Central memory CD4-positive, alpha-beta T cell (primary cell): ENCODE data around the gene SLC30A10.
"Not testable (repeated sequence)": the region's sequence is repeated elsewhere in the genome, so short reads cannot be mapped to it uniquely, and the experiment has no call there.

Experiments used
- DNase-seq: peaks from one replicate; pipeline ENCODE4 v3.0.0; 2022
- total RNA-seq, 3 experiments: gene quantifications; one replicate each; lab custom pipeline; 2026; lab: John Stamatoyannopoulos, UW

Gene SLC30A10
- 0 reads per million in 3 experiments for total RNA-seq

GRCh38 chr1:219927956-219928790 lies at the start of gene SLC30A10:
SLC30A10 (minus strand) TSS chr1:219928557; CDS start chr1:219928440, 117 bp downstream.
- DNase-seq = no peak

GRCh38 chr1:219973213-219973612 lies 44.9 kb upstream of the SLC30A10 start:
- DNase-seq = no peak

DNA sequence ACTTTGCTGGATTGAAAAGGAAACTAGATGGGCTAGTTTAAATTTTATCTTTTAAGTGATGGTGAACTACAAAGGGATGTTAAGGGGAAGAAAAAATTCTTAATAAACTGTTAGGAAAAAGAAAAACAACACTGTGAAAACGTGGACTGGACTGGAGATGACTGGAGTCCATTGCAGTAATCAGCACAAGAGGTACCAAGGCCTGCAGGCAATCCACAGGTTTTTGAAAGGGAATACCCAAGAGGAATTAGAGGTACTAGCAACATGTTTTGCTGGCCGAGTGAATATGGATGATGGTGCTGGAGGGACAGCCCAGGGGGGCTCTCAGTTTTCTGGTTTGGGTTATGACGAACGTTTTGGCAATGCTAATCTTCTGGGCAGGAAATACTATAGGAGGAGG lies 39.0 kb upstream of the SLC30A10 start:
- no peak for DNase-seq

- no peak for DNase-seq
These were observed 37.7 kb upstream of the SLC30A10 start for GRCh38 chr1:219966071-219966349.

- DNase-seq = no peak
These were observed 37.1 kb upstream of the SLC30A10 start for GRCh38 chr1:219965285-219966070.

DNA sequence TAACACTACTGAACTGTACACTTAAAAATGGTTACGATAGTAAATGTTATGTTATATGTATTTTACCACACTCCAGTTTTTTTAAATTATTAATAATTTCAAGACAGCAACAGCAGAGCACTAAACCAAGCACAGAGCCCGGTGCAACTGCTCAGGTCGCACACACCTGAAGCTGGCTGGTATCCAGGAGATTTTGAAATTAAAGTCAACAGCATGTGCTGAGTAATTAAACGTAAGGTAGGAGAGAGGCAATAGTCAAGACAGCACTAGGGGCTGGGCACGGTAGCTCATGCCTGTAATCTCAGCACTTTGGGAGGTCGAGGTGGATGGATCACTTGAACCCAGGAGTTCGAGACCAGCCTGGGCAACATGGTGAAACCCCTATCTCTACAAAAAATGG lies 35.1 kb upstream of the SLC30A10 start:
- DNase-seq = no peak

- DNase-seq = no peak
These were observed 33.3 kb upstream of the SLC30A10 start for GRCh38 chr1:219961684-219962083.

GRCh38 chr1:219959540-219960203 lies 31.3 kb upstream of the SLC30A10 start:
- no peak for DNase-seq

- DNase-seq = no peak
These were observed 30.6 kb upstream of the SLC30A10 start for GRCh38 chr1:219958875-219959417.

- no peak for DNase-seq
These were observed 26.5 kb upstream of the SLC30A10 start for GRCh38 chr1:219954736-219955421.

DNA sequence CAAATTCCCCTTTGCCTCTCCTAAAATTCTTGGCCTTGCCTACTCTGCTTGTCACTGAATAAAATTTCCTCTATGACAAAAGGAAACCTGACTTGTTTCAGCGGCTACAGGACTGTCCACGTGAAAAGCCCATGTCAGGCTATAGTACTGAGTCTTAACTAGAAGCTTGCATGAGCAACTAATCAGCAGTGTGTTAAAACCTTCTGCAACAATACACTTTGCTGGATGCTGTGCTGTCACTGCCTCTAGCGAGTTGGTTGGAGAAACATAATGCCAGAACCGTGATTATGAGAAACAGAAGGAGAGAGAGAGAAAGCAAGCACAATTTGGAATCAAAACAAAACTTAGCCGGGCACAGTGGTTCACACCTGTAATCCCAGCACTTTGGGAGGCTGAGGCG lies 25.7 kb upstream of the SLC30A10 start:
- no peak for DNase-seq

GRCh38 chr1:219952361-219952760 lies 24.0 kb upstream of the SLC30A10 start:
- no peak for DNase-seq

- not testable (repeated sequence) for DNase-seq
These were observed 20.9 kb upstream of the SLC30A10 start for GRCh38 chr1:219949227-219949626.

DNA sequence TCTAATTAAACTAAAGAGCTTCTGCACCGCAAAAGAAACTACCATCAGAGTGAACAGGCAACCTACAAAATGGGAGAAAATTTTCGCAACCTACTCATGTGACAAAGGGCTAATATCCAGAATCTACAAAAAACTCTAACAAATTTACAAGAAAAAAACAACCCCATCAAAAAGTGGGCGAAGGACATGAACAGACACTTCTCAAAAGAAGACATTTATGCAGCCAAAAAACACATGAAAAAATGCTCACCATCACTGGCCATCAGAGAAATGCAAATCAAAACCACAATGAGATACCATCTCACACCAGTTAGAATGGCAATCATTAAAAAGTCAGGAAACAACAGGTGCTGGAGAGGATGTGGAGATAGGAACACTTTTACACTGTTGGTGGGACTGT lies 20.4 kb upstream of the SLC30A10 start:
- DNase-seq = not testable (repeated sequence)

DNA sequence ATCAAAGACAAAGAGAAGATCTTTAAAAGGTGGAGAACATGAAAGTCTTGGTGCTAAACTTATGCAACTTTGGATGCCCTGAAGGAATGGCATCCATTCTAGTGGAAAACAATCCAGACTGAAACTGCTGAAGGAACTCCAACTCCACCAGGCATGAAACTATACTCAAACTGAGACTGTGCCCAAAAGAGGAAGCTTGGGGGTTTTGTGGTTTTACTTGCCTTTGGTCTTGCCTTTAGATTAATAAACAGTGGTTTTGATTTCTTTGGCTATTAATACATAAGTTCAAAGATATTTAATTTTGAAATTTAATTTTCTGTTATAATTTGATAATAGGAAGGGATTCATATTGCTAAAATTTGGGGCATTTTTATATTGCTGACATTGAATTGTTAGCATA lies 17.4 kb upstream of the SLC30A10 start:
- DNase-seq = no peak

DNA sequence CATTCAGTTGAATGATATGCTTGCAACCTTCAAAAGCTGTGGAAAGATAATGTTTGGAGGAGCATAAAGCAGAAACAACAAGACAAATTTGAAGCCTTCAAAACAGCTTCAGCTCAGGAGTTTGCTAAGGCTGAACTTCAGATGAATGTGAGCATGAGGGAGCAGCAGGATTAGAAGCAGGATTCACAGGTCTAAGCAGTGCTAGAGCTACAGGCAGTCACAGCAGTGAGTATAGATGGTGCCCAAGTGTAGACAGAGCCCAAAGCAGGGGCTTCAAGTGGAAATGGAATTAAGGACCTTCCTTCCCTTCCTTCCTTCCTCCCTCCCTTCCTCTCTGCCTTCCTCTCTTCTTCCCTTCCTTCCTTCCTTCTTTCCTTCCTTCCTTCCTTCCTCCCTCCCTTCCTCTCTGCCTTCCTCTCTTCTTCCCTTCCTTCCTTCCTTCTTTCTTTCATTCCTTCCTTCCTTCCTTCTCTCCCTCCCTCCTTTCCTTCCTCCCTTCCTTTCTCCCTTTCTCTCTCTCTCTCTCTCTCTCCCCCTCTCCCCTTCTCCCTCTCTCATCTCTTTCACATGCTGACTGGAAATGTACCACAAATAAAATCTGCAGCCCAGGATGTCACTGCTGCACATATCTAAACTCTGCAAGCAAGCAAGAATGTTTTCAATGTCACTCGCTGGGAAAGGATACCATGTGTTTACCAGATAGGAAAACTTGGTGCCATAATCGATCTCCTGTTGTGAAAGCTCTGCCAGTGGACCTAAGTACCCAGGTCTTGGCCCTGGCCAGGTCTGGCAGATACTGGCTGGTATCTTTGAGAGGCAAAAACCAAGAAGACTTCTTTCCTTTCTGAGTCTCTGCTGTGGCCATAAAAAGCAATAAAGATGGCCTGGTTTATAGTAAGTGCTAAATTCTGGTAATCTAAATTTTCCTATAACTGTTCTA lies 13.1 kb upstream of the SLC30A10 start:
- no peak for DNase-seq

DNA sequence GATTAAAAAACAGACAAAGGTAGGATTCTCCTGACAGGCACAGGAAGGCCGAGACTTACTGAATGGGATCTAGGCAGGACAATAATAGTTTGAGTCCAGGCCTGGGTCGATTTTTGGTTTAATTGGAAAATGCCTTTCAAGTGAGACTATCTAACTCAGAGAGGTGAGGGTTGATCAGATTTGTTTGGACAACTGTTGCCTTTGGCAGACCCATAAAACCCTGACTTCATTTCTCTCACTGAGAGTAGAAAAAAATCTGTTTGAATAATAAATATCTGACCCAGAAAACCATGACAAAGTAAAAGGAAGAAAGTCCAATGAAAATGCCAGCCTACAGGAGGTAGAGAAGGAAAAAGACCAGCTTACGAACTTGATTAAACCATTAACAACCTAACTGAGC lies 12.3 kb upstream of the SLC30A10 start:
- DNase-seq = no peak

- no peak for DNase-seq
These were observed 10.3 kb upstream of the SLC30A10 start for GRCh38 chr1:219938706-219939105.

DNA sequence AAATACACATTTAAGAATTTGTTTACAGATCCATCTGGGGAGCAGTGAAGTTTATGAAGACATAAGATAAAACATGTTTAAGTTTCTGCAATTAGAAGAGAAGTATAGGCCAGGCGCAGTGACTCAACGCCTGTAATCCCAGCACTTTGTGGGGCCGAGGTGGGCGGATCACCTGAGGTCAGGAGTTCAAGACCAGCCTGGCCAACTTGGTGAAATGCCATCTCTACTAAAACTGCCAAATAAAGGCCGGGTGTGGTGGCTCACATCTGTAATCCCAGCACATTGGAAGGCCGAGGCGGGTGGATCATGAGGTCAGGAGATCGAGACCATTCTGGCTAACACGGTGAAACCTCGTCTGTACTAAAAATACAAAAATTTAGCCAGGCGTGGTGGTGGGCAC lies 5.4 kb upstream of the SLC30A10 start:
- not testable (repeated sequence) for DNase-seq

DNA sequence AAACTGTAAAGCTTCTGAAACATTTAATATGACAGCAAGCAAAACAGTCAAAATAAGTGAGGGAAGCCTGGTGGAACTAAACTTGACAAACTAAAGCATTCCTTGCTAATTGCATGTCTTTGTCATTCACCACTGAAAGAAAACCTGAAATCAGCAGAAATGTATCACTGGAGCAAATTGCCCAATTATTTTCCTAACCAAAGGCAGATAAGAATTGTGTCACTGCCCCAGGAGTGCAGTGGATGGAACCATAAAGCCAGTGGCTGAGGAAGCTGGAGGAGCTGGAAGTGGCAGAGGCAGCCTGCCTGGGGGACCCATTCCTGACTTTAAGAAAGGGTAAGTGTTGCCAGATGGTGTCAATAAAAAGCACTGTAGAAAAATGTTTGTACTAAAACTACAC lies 2.7 kb upstream of the SLC30A10 start:
- no peak for DNase-seq

DNA sequence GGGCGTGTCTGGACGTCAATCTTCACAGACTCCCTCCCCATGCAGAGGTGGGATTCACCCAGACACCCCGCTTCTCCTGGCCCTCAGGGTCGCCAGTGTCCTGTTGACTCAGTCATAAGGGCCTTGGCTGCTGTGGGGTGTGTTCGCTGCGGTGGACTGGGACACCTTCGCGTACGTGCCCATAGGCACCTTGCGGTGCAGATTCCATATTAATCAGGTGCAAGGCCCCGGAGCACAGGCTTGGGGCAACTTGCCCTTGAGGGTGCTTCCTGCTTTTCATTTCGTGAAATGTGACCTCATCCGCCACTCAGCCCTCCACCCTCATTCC lies 398 bp upstream of the SLC30A10 start:
- DNase-seq = no peak
